HG02571 (cell line): ENCODE measurements around the gene TERT.

Source experiments
- ATAC-seq: cut with Tn5 transposase; IDR thresholded peaks from one replicate; pipeline ENCODE4 v1.9.1; 2021; ENCODE audit warnings: mild to moderate bottlenecking, moderate library complexity; ENCODE audit not compliant: unreplicated experiment

Gene TERT

GRCh38 chr5:1209896-1210776 lies 84.7 kb downstream of the TERT start:
- ATAC-seq: no peak

GRCh38 chr5:1209489-1209852 lies 85.4 kb downstream of the TERT start:
- ATAC-seq: no peak

DNA sequence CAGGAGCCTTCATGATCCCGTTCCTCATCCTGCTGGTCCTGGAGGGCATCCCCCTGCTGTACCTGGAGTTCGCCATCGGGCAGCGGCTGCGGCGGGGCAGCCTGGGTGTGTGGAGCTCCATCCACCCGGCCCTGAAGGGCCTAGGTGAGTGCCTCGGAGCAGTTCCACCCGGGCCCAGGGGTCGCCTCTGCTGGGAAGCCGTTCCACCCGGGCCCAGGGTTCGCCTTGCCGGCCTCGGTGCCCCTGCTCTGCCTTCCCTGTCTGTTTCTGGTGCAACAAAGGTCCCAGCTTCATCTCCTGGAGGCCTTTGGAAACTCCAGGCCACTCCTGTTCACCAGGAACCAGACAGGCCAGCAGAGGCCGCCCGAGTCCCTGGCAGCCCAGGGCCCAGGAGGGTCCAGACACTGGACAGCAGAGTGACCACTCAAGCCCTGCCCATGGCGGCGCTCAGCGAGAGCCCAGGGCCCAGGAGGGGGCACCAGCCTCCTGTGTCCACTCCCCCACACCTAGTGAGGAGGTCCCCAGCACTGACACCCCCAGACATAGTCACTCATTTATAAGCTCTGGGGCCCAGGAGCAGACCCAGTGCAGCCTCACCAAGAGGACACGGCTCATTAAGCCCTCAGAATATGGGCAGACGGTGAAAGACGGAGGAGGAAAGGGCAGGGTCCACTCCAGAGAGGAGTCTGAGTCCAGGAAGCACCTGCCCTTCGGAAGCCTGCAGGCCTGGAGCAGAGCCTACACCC lies 86.0 kb downstream of the TERT start:
- no peak for ATAC-seq

DNA sequence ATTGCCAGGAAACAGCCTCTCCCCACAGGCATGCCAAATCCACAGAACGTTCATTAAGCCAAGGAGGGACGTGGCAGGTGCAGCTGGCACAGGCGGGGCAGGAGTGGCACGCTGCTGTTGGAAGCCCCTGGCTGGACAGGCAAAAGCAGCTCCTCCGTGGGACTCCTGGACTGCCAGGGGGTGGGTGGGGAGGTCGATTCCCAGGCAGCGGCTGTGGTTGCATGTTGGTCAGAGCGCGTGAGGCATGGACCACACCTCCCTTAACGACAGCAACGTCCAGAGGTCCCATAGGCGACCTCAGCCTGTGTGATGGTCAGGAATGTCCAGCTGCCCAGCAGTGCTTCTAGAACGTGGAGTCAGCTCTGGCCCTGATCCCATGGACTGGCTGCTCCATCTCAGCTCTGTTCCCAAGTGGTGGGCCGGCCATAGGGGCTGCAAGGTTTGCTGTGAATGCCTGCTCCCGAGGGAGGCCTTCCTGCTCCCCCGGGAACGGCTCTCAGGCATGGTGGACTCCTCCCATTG lies 86.6 kb downstream of the TERT start:
- ATAC-seq: no peak

DNA sequence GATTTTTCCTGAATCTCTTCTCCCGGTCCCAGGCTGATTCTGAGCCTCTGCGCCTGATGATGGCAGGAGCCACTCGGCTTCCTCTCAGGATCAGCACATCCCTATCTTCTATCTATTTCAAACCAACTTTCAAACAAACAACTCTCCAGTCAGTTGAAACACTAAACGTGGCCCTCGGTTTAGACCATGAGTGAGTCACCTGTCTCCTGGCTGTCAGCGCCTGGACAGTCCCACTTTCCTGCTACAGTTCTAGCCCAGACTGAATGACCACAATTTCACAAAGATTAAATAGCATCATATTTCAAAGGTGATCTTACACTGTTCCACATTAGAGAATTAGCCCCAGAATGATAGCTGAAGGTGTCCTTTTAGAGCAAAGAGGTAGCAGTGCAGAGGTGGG lies 87.3 kb downstream of the TERT start:
- no peak for ATAC-seq

DNA sequence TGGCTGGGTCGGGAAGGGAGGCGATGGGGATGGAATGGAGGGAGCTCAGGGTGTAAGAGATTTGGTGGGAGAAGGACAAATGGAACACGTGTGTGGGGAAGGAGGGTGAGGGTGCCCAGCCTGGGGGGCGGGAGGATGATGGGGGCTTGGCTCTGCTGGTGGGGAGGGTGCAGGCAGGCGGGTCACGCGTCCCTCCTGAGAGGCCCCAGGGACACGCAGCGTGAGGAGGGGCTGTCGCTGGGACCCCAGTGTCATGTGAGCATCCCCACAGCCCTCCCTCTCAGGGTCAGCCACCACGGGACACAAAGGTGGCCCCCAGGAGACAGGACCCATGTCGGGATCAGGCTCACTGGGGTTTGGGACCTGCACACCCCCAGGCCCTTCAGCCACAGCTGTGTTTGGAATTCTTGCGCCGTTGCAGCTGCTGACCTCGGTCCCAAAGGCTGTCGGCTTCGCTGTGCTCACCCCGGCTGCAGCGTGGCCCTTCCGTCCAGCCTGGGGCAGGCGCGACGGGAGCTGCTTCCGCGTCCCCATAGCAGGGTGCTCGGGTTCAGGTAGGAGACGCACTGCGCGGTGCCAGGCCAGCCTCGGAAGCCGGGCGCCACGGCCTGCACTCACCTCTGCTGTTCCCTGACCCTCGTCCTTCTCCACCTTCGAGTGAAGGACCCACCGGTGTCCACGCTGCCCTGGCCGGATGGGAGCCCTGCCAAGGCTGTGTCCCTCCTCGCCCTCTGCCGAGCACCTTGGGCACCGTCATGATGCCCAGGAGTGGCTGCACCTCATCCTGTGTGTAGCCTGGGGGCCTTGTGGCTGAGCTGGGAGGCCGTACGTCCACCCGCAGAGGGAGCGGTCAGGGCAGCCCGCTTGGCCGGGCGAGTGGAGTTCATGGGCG lies 88.1 kb downstream of the TERT start:
- no peak for ATAC-seq

DNA sequence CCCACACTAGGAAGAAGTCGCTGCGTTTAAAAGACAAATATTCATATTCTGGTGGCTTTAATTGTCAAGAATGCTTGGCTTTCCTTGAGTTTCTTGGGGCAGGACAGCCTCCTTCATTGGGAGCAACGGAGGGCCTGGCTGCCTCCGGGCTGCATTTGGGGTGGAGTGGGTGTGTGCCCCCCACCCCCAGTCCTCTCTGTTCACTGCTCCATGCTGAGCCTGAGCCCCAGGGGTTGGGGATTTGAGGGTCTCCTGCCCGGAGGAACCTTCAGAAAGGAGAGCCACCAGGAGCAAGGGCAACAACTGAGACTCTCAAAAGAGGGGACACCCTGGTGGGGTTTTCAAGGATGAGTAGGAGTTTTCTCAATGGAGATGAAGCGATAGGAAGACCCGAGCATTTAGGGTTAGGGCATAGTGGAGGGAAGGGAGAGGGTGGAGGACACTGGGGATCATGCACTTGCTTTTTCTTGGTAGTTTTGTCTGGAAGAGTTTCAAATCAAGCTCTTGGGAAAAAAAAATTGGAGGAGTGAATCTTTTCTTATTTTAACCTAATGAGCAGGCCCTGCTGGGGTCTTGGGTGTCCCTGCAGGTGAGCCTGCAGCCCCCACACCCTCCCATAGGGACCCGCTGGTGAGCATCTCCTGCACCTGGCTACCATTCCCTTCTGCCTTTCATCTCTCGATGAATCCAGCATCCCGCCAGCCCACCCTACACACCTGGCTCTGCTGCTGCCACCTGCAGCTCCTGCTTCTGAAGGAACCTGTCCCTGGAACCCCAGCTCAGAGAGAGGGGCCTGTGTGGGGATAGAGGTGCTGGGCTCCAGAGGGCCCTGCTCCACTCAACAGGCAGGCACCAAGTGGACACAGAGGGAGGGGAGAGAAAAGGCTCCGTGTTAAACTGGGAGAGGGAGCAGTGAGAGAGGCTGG lies 89.3 kb downstream of the TERT start:
- no peak for ATAC-seq

- no peak for ATAC-seq
These were observed 90.1 kb downstream of the TERT start for GRCh38 chr5:1204693-1205242.

- ATAC-seq: no peak
These were observed 90.7 kb downstream of the TERT start for GRCh38 chr5:1203968-1204692.

GRCh38 chr5:1203311-1203967 lies 91.4 kb downstream of the TERT start:
- no peak for ATAC-seq
